HPDE6-E6E7 (cell line): ENCODE results near the gene GLI3.

ENCODE experiments used
- DNase-seq: peaks from one replicate; pipeline ENCODE4 v3.0.0; 2011; ENCODE audit warnings: missing footprints; ENCODE audit errors: extremely low spot score

The GLI3 gene

DNA sequence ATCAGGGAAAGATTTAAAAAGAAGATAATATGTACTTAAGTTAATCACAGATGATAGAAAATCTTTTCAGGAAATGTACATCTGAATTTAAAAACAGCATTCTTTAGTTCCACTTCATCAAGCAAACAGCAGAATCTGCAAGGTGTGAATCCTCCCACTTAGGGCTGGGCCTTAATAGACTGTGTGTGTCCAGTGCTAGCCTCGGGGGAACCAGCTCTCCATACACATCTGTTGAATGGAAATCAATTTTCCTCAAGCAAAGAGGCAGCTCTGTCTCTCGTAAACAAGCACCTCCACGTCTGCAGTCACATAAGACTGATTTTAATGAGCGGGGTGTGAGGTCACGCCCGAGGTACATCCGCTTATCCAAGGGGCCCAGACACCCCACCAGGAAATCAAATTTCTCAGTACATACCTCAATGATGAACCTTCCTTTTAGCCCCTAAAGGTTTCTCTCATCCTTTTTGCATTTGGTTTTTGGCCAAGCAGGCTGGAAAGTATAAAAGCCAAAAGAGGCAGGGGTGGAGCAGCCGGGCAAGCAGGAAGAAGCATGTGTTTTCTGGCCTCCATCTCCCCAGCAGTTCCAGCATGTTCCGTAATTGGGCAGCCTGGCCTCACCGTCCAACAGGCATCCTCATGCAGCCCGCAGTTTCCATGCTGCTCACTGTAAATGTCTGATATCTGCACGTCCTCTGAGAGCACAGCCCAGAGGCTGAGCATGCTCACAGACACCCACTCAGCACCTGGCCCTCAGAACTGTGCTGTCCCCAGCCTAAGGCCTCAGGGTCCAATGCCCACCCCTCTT lies 131.3 kb downstream of the GLI3 start:
- DNase-seq = no peak

DNA sequence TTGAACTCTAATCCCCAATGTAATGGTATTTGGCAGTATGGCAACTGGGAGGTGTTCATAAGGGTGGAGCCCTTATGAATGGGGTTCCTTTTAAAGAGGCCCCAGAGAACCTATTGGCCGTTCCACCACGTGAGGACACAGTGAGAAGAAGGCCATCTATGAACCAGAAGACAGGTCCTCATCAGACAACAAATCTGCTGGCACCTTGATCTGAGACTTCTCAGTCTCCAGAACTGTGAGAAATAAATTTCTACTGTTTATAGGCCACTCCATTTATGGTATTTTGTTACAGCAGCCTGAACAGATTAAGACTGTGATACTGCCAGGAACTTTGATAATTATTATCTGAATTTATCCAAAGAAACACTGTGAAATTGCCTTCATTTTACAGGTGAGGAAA lies 132.3 kb downstream of the GLI3 start:
- no peak for DNase-seq

DNA sequence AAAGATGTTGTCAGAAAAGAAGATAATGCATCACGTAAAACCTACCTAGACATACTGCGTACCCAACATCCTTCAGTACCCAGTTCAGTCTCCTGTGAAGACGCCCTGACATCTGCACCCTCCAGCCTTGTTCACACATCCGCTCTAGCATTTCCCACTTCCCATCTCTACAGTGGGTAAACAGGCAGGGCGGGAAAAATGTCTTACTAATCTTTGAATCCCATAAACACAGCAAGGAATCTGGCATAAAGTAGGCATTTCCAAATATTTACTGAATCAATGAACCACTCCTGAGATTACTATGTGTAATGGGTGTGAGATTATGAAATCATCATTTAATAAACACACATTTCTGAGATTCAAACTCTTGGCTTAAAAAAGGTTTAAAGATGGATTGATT lies 132.8 kb downstream of the GLI3 start:
- DNase-seq = no peak

DNA sequence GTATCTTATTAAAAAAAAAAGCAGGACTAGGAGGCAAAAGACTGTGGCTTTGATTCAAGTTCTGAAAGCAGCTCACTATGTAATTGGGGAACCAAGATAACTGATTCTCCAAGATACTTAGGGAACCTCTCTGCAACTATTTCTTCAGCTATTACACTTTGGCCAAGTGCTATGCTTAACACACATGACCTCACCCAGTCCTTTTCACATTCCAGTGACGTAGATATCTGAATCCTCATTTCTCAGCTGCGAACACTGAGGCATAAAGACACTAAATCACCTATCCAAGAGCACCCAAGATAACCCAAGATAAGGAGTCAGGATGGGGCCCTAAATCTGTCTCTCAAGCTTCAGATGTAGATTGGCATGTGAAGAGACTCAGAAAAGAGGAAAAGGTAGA lies 133.6 kb downstream of the GLI3 start:
- no peak for DNase-seq

DNA sequence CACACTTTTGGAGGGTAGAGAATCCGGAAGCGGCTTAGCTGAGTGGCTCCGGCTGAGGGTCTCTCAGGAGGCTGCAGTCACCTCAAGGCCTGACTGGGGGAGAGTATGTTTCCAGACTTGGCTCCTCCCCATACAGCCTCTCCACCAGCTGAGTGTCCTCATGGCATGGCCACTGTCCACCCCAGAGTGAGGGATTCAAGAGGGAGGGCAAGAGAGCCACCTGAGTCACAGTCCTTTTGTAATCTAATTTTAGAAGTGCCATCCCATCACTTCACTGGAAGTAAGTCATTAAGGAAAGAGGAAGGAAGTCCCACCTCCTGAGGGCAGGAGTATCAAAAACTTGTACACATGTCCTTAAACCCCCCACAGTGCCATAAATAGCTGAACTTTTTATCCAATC lies 134.0 kb downstream of the GLI3 start:
- no peak for DNase-seq

DNA sequence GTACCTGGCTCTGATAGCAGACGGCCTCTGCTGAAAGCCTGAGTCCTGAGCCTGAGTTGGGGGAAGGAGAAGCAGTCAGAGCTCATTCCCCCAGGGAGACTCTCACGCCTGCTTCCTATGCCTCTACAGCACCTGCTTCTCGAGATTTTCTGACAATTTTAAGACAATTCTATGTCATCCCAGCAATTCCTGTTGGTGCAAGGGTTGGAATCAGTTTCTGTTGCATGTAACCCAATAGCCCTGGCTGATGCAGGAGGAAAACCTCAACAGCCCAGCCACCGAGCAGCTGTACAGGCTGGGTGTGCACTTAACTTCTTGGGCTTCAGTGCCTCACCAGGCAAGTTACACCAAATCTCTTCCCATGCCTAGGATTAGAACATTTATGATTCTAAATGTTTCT lies 134.7 kb downstream of the GLI3 start:
- DNase-seq = no peak

- no peak for DNase-seq
These were observed 136.9 kb downstream of the GLI3 start for GRCh38 chr7:42100156-42100508.

GRCh38 chr7:42099470-42100155 lies 137.4 kb downstream of the GLI3 start:
- DNase-seq = peak; percentile 36

- DNase-seq = no peak
These were observed 137.9 kb downstream of the GLI3 start for GRCh38 chr7:42099066-42099465.

DNA sequence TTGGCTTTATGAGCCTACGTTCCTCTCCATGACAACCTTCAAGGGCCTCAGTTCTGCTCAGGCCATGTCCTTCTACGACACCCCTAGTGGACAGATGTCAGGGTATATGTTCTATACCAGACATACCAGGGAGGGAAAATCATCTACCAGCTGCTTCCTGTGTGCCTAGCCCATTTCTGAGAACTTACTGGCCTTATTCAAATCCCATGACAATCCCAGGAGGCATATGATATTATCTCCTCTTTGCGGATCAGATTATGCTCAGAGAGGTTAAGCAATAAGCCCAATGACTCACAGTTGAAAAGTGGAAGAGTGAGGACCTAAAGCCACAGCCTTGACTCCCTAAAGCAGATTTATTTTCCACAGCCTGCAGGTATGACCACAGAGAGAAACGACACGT lies 139.3 kb downstream of the GLI3 start:
- DNase-seq = peak; percentile 34

DNA sequence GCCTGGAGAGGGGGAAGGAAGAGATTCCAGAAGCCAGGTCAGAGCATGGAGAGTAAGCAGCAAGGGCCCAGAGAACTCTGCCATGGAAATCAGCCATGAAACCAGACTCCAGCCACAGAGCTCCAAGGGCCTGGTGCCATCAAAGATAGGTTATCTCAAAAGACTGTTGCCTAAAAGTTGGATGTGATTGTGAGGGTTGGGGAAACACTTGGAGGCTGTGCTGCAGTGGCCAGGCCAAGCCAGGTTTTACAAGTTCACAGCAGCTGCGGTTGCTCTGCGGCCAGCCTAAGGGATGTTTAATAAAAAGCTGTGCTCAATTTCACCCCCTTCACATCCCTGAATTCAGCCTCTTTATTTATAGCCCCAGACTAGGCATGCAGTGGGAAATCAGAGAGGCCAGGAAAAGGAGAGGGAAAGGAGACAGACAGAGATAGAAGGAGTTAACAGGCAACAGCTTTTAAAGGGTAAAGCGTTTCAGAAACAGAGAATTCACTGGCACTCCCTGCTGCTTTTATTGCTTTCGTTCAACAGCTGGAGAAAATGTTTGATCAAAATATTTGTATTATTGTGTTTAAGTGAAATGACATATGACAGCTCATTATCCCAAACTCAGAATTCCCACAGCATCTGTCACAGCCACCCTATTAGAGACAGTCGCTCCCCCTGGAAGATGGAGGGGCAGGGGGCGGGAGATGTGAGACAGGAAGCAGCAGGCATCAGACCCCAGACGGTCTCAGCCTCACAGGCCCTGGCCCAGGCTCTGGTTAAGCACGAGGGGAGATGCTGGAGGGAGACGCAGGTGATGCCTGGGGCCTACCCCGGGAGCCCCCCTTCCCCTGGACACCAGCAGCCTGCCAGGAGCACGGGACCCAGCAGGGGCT lies 140.1 kb downstream of the GLI3 start:
- no peak for DNase-seq

- DNase-seq = no peak
These were observed 140.7 kb downstream of the GLI3 start for GRCh38 chr7:42096268-42096667.

DNA sequence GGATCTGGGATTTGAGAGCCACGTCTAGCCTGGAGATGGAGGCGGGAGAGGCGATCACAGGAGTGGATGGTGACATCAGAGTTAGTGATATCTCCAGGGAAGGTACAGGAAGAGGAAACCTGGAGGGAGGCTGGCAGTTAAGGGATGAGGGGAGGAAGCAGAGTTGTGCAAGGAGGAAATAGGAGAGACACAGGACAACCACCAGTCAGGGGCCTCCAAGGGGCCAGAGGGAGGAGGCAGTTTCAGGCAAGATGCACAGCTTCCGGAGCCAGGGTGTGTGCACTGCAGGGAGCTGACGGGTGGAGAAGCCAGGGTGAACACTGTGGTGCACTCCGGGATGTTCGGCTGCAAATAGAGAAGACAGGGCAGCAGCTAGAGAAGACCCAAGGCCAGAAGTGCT lies 141.2 kb downstream of the GLI3 start:
- DNase-seq = no peak

GRCh38 chr7:42093349-42093905 lies 143.6 kb downstream of the GLI3 start:
- DNase-seq = no peak

DNA sequence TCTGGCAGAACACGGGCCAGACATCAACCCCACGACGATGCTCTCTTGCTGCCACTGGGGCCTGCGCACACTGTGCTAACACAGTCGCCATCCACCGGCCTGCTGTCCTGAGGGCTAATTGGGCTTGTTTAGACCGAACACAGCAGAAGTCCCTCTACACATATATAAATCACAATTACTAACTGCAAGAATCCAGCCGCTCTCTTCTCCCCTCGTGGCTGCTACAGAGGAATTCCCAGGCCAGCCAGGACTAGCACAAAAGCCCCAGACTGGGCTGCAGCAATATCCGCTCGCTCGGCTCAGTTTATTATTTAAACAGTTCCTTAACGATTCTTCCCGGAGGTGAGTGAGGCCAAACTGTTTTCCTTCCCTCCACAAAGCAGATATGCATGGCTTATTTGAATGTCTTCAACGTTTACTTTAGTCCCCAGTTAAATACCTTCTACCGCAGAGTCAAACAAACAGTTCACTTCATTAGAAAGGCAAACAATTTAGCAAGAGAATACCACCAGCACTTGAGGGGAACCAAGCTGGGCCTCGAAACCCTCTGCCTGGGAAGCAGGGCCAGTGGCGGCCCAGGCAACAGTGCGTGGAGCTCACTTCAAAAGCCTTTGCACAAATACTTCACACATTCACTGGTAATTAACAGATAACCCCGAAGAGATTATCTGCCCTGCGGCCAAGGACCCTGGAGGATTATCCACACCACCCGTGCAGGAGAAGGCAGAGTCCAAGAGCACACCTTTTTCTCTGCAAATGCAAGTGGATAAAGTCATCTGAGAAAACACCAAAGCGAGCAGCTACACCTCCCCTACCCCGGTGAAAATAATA lies 145.3 kb downstream of the GLI3 start:
- no peak for DNase-seq

GRCh38 chr7:42090806-42091205 lies 146.2 kb downstream of the GLI3 start:
- no peak for DNase-seq

GRCh38 chr7:42090056-42090455 lies 147.0 kb downstream of the GLI3 start:
- DNase-seq = no peak

GRCh38 chr7:42087616-42088015 lies 149.4 kb downstream of the GLI3 start:
- DNase-seq = no peak

- DNase-seq = no peak
These were observed 151.5 kb downstream of the GLI3 start for GRCh38 chr7:42085531-42085930.

GRCh38 chr7:42084263-42084662 lies 152.7 kb downstream of the GLI3 start:
- no peak for DNase-seq

- DNase-seq = no peak
These were observed 153.7 kb downstream of the GLI3 start for GRCh38 chr7:42083284-42083683.
